Measurements from ENCODE around the gene HDHD3.

Gene HDHD3

GRCh38 chr9:113361304-113362018, 15.3 kb downstream of the HDHD3 start:
- peak; percentile 13 for DNase-seq

GRCh38 chr9:113360242-113360842, 16.4 kb downstream of the HDHD3 start:
- DNase-seq, result no peak

- no peak for DNase-seq
Observed at GRCh38 chr9:113359385-113359784, 17.4 kb downstream of the HDHD3 start.

GRCh38 chr9:113356686-113357292, 20.0 kb downstream of the HDHD3 start:
- no peak for DNase-seq

GRCh38 chr9:113355040-113355596, 21.7 kb downstream of the HDHD3 start:
- DNase-seq, result no peak

GRCh38 chr9:113352411-113352810, 24.4 kb downstream of the HDHD3 start:
- DNase-seq, result no peak

- no peak for DNase-seq
Observed at GRCh38 chr9:113352006-113352405, 24.8 kb downstream of the HDHD3 start.

GRCh38 chr9:113350937-113351336, 25.8 kb downstream of the HDHD3 start:
- DNase-seq, result no peak

- no peak for DNase-seq
Observed at GRCh38 chr9:113350107-113350661, 26.6 kb downstream of the HDHD3 start.

- no peak for DNase-seq
Observed at GRCh38 chr9:113349445-113350094, 27.2 kb downstream of the HDHD3 start, which contains the start of gene BSPRY. Gene BSPRY, plus strand, starts transcription at chr9:113349541. Its CDS starts 39 bp downstream, at chr9:113349580.

GRCh38 chr9:113349066-113349444, 27.7 kb downstream of the HDHD3 start:
- DNase-seq, result peak; percentile 30

GRCh38 chr9:113348437-113348836, 28.3 kb downstream of the HDHD3 start:
- no peak for DNase-seq

- DNase-seq, result no peak
Observed at GRCh38 chr9:113345671-113346070, 31.1 kb downstream of the HDHD3 start.

- DNase-seq, result no peak
Observed at GRCh38 chr9:113345190-113345589, 31.6 kb downstream of the HDHD3 start.

GRCh38 chr9:113343732-113344231, 33.0 kb downstream of the HDHD3 start:
- peak; percentile 96 for DNase-seq

- DNase-seq, result peak; percentile 53
Observed at GRCh38 chr9:113341712-113342410, 34.9 kb downstream of the HDHD3 start.

- peak; percentile 58 for DNase-seq
Observed at GRCh38 chr9:113340011-113340699, 36.6 kb downstream of the HDHD3 start, which contains the start of gene WDR31. Gene WDR31, minus strand, starts transcription at chr9:113340275. Its CDS starts 8,253 bp downstream, at chr9:113332022.

- DNase-seq, result no peak
Observed at GRCh38 chr9:113337714-113338113, 39.1 kb downstream of the HDHD3 start.

GRCh38 chr9:113331780-113332179, 45.0 kb downstream of the HDHD3 start:
- no peak for DNase-seq

GRCh38 chr9:113328045-113328782, 48.6 kb downstream of the HDHD3 start:
- no peak for DNase-seq

- DNase-seq, result no peak
Observed at GRCh38 chr9:113326230-113326629, 50.6 kb downstream of the HDHD3 start.

Data from NCI-H2029 treated with DMSO at 0.1 percent for 48 hours (cell line).